WTC11 (cell line): ENCODE data around the gene HPGD. TPM values are rescaled to one million over a fixed set of nuclear protein-coding genes. Genes with fewer than 3 reads are reported as not detected.

Experiments
- ATAC-seq: fragments of 200-7000 bp; cut with Tn5 transposase; 2 replicates; pipeline ENCODE4 v1.10.0; 2021; ENCODE audit warnings: mild to moderate bottlenecking, moderate library complexity
- CTCF ChIA-PET: fragments of 300-600 bp; sonication (Branson Sonifier 250); formaldehyde crosslinking; loops from one replicate; lab custom pipeline; 2021; ENCODE audit warnings: antibody characterized with exemption; lab: Charles Lee
- POLR2A ChIA-PET: fragments of 350-600 bp; sonication (Branson Sonifier 250); formaldehyde crosslinking; loops from one replicate; lab custom pipeline; 2021; ENCODE audit warnings: antibody characterized with exemption; lab: Charles Lee
- DNase-seq: peaks from one replicate; pipeline ENCODE4 v3.0.0; 2021; ENCODE audit warnings: low spot score
- H3K27ac Mint-ChIP-seq: 2 replicates; pipeline ENCODE4 v1.8.0; 2021; ENCODE audit warnings: mixed read lengths
- H3K27me3 Mint-ChIP-seq: 2 replicates; pipeline ENCODE4 v1.8.0; 2021; ENCODE audit warnings: low read depth, mild to moderate bottlenecking, moderate library complexity, mixed read lengths
- H3K36me3 Mint-ChIP-seq: 2 replicates; pipeline ENCODE4 v1.8.0; 2021; ENCODE audit warnings: mixed read lengths
- H3K4me1 Mint-ChIP-seq: 2 replicates; pipeline ENCODE4 v1.8.0; 2022; ENCODE audit warnings: mixed read lengths
- H3K4me3 Mint-ChIP-seq: 2 replicates; pipeline ENCODE4 v1.8.0; 2021; ENCODE audit warnings: mild to moderate bottlenecking, moderate library complexity, mixed read lengths
- H3K9me3 Mint-ChIP-seq: 2 replicates; pipeline ENCODE4 v1.8.0; 2021; ENCODE audit warnings: mixed read lengths
- ATF6 ChIP-seq: sonication (generic); formaldehyde crosslinking; IDR thresholded peaks from 2 replicates; pipeline ENCODE4 v1.8.1; 2023; ENCODE audit warnings: mild to moderate bottlenecking, missing genetic modification reagents
- ELF4 ChIP-seq: sonication (generic); formaldehyde crosslinking; IDR thresholded peaks from 2 replicates; pipeline ENCODE4 v1.8.1; 2022; ENCODE audit warnings: low read depth, mild to moderate bottlenecking, moderate library complexity, missing genetic modification reagents
- EMX1 ChIP-seq: fragments of 250-450 bp; sonication (Bioruptor Pico); IDR thresholded peaks from 2 replicates; pipeline ENCODE4 v1.8.0; 2021; ENCODE audit warnings: mild to moderate bottlenecking
- ERG ChIP-seq: fragments of 250-450 bp; sonication (Bioruptor Pico); IDR thresholded peaks from 2 replicates; pipeline ENCODE4 v1.8.0; 2021; ENCODE audit warnings: mild to moderate bottlenecking
- ESRRA ChIP-seq: sonication (generic); formaldehyde crosslinking; IDR thresholded peaks from 2 replicates; pipeline ENCODE4 v1.8.1; 2022; ENCODE audit warnings: mild to moderate bottlenecking, missing genetic modification reagents, borderline replicate concordance
- ETV6 ChIP-seq: sonication (generic); formaldehyde crosslinking; IDR thresholded peaks from 2 replicates; pipeline ENCODE4 v1.8.1; 2022; ENCODE audit warnings: mild to moderate bottlenecking, missing genetic modification reagents
- GRHL2 ChIP-seq: fragments of 250-450 bp; sonication (Bioruptor Pico); IDR thresholded peaks from 2 replicates; pipeline ENCODE4 v1.8.0; 2022; ENCODE audit warnings: mild to moderate bottlenecking, moderate library complexity; ENCODE audit not compliant: insufficient replicate concordance, severe bottlenecking
- GTF2I ChIP-seq: fragments of 250-450 bp; sonication (Bioruptor Pico); conservative IDR thresholded peaks from 2 replicates; pipeline ENCODE4 v1.4.0; 2021; ENCODE audit warnings: mild to moderate bottlenecking
- KAT7 ChIP-seq: sonication (generic); formaldehyde crosslinking; IDR thresholded peaks from 2 replicates; pipeline ENCODE4 v1.8.1; 2023; ENCODE audit warnings: missing genetic modification reagents, mild to moderate bottlenecking, borderline replicate concordance
- NFATC4 ChIP-seq: fragments of 250-450 bp; sonication (Bioruptor Pico); IDR thresholded peaks from 2 replicates; pipeline ENCODE4 v1.9.0; 2021; ENCODE audit warnings: mild to moderate bottlenecking
- NR1H2 ChIP-seq: sonication (generic); formaldehyde crosslinking; IDR thresholded peaks from 2 replicates; pipeline ENCODE4 v1.9.0; 2021; ENCODE audit warnings: mild to moderate bottlenecking, moderate library complexity, missing genetic modification reagents
- RORB ChIP-seq: fragments of 250-450 bp; sonication (Bioruptor Pico); IDR thresholded peaks from 2 replicates; pipeline ENCODE4 v1.9.0; 2021; ENCODE audit warnings: mild to moderate bottlenecking
- SOX15 ChIP-seq: fragments of 250-450 bp; sonication (Bioruptor Pico); IDR thresholded peaks from 2 replicates; pipeline ENCODE4 v1.9.0; 2021; ENCODE audit warnings: mild to moderate bottlenecking
- TEAD4 ChIP-seq: sonication (generic); formaldehyde crosslinking; IDR thresholded peaks from 2 replicates; pipeline ENCODE4 v1.8.0; 2022; ENCODE audit warnings: mild to moderate bottlenecking, missing genetic modification reagents
- ZBTB21 ChIP-seq: sonication (generic); formaldehyde crosslinking; IDR thresholded peaks from 2 replicates; pipeline ENCODE4 v1.8.1; 2023; ENCODE audit warnings: mild to moderate bottlenecking, missing genetic modification reagents, borderline replicate concordance
- ZNF121 ChIP-seq: sonication (generic); formaldehyde crosslinking; IDR thresholded peaks from 2 replicates; pipeline ENCODE4 v1.8.0; 2023; ENCODE audit warnings: missing genetic modification reagents
- ZNF138 ChIP-seq: sonication (generic); formaldehyde crosslinking; conservative IDR thresholded peaks from 2 replicates; pipeline ENCODE4 v1.8.1; 2022; ENCODE audit warnings: mild to moderate bottlenecking, moderate library complexity, missing genetic modification reagents
- ZNF219 ChIP-seq: sonication (generic); formaldehyde crosslinking; IDR thresholded peaks from 2 replicates; pipeline ENCODE4 v1.8.0; 2023; ENCODE audit warnings: missing genetic modification reagents, mild to moderate bottlenecking, borderline replicate concordance
- ZNF263 ChIP-seq: sonication (generic); formaldehyde crosslinking; IDR thresholded peaks from 2 replicates; pipeline ENCODE4 v1.8.1; 2022; ENCODE audit warnings: low read depth, mild to moderate bottlenecking, moderate library complexity, missing genetic modification reagents
- total RNA-seq: library from RNA; stranded (reverse); gene quantifications from 3 replicates; pipeline ENCODE4 v1.2.3, GENCODE V29; 2021
- TF ChIP-seq, protein P1 (sequence below): fragments of 250-450 bp; sonication (Bioruptor Pico); IDR thresholded peaks from 2 replicates; pipeline ENCODE4 v1.9.0; 2021; ENCODE audit warnings: mild to moderate bottlenecking
- TF ChIP-seq, protein P2 (sequence below): sonication (generic); formaldehyde crosslinking; IDR thresholded peaks from 2 replicates; pipeline ENCODE4 v1.8.1; 2022; ENCODE audit warnings: mild to moderate bottlenecking, missing genetic modification reagents, moderate library complexity, borderline replicate concordance

Gene HPGD
- total RNA-seq, 1 experiment from 2014 or later, result 3.6 TPM

GRCh38 chr4:174564529-174564928 is 42.2 kb upstream of the HPGD start:
- peaks cover 13% of the 10 kb centered on the region for H3K9me3 Mint-ChIP-seq
- no peak overlapping the region for H3K27ac Mint-ChIP-seq
- no peak overlapping the region for H3K4me3 Mint-ChIP-seq
- TF ChIP-seq GRHL2 (CRISPR knock-in tag) (no peak), NFATC4 (CRISPR knock-in tag) (no peak), ZNF121 (CRISPR knock-in tag) (no peak), ATF6 (CRISPR knock-in tag) (no peak), NR1H2 (no peak), ERG (CRISPR knock-in tag) (no peak), ETV6 (CRISPR knock-in tag) (no peak)
- TF ChIP-seq, all 79 proteins: peak for 0
- no peaks in the 10 kb centered on the region for H3K36me3 Mint-ChIP-seq
- ChIA-PET CTCF (no interaction called here), POLR2A (no interaction called here)
- H3K4me1 Mint-ChIP-seq, result peaks cover 54% of the 10 kb centered on the region
- no peak for ATAC-seq
- H3K27me3 Mint-ChIP-seq, result no peaks in the 10 kb centered on the region
- no peak for DNase-seq

- ChIA-PET POLR2A (no interaction called here), CTCF (no interaction called here)
- Mint-ChIP-seq H3K27me3 (no peaks in the 10 kb centered on the region), H3K36me3 (no peaks in the 10 kb centered on the region), H3K27ac (peak overlapping the region; percentile 73; the same call in 1 of the 2 replicates), H3K4me1 (peaks cover 52% of the 10 kb centered on the region), H3K4me3 (no peak overlapping the region), H3K9me3 (peaks cover 13% of the 10 kb centered on the region)
- ATAC-seq (peak; percentile 50), DNase-seq (no peak)
- no peak for TF ChIP-seq EMX1
- TF ChIP-seq ZNF219 (CRISPR knock-in tag), result no peak
- TF ChIP-seq GRHL2 (CRISPR knock-in tag), result no peak
- no peak for TF ChIP-seq ELF4
- no peak for TF ChIP-seq ZBTB21 (CRISPR knock-in tag)
- TF ChIP-seq, protein P1, sequence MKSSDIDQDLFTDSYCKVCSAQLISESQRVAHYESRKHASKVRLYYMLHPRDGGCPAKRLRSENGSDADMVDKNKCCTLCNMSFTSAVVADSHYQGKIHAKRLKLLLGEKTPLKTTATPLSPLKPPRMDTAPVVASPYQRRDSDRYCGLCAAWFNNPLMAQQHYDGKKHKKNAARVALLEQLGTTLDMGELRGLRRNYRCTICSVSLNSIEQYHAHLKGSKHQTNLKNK, result no peak
- TF ChIP-seq ZNF138 (CRISPR knock-in tag), result no peak
- no peak for TF ChIP-seq ZNF263
- no peak for TF ChIP-seq ESRRA (CRISPR knock-in tag)
- TF ChIP-seq, protein P2, sequence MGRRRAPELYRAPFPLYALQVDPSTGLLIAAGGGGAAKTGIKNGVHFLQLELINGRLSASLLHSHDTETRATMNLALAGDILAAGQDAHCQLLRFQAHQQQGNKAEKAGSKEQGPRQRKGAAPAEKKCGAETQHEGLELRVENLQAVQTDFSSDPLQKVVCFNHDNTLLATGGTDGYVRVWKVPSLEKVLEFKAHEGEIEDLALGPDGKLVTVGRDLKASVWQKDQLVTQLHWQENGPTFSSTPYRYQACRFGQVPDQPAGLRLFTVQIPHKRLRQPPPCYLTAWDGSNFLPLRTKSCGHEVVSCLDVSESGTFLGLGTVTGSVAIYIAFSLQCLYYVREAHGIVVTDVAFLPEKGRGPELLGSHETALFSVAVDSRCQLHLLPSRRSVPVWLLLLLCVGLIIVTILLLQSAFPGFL (CRISPR knock-in tag), result no peak
- TF ChIP-seq GTF2I, result no peak
- TF ChIP-seq NR1H2, result no peak
- TF ChIP-seq RORB (CRISPR knock-in tag), result no peak
Observed at GRCh38 chr4:174563399-174563798, 41.1 kb upstream of the HPGD start.

DNA sequence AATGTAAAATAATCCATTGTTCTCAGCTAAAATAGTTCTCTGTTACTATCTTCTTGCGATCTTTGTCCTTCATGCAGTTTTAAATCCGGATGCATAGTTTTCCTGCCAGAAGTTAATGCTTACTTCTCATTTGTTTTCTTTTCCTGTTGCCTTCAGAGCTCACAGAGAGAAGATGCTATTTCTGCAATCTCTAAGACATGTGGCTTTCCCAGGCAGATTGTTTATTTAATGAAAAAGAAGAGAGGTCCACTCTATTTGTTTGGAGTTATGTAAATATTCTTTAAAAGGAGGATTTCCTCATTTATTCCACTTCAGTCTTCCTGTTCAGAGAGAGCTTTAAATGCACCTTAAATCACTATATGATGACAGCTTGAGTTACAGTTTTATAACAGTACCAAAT is 39.3 kb upstream of the HPGD start:
- H3K4me1 Mint-ChIP-seq, result peaks cover 54% of the 10 kb centered on the region
- no peaks in the 10 kb centered on the region for H3K27me3 Mint-ChIP-seq
- DNase-seq, result no peak
- ATAC-seq, result no peak
- peaks cover 4% of the 10 kb centered on the region; the same call in 1 of the 2 replicates for H3K36me3 Mint-ChIP-seq
- no peak for TF ChIP-seq SOX15 (CRISPR knock-in tag)
- TF ChIP-seq ZBTB21 (CRISPR knock-in tag), result no peak
- TF ChIP-seq GTF2I, result no peak
- no peak for TF ChIP-seq ZNF121 (CRISPR knock-in tag)
- no peak for TF ChIP-seq TEAD4 (CRISPR knock-in tag)
- TF ChIP-seq KAT7 (CRISPR knock-in tag), result no peak
- TF ChIP-seq, all 79 proteins: peak for 0
- CTCF ChIA-PET, result no interaction called here
- POLR2A ChIA-PET, result no interaction called here
- Mint-ChIP-seq H3K27ac (peak overlapping the region; percentile 86), H3K4me3 (peak overlapping the region; percentile 2; the same call in 1 of the 2 replicates), H3K9me3 (peaks cover 15% of the 10 kb centered on the region)
